Endothelial cell (in vitro differentiated cells): ENCODE measurements around the gene PARP3. TPM values are rescaled to one million over a fixed set of nuclear protein-coding genes. Genes with fewer than 3 reads are reported as not detected.
A peak's percentile ranks its signal among the peaks of the same experiment; 100 is the strongest.
"Not testable (repeated sequence)": the region's sequence is repeated elsewhere in the genome, so short reads cannot be mapped to it uniquely, and the experiment has no call there.

Experiments
- DNase-seq: peaks from one replicate; pipeline ENCODE4 v3.0.0; 2021; ENCODE audit warnings: low spot score
- H3K27ac Mint-ChIP-seq: one replicate; pipeline ENCODE4 v1.8.0; 2021; ENCODE audit warnings: mixed read lengths, inconsistent platforms; ENCODE audit not compliant: unreplicated experiment
- H3K27me3 Mint-ChIP-seq: one replicate; pipeline ENCODE4 v1.8.0; 2021; ENCODE audit warnings: mild to moderate bottlenecking, moderate library complexity, mixed read lengths, inconsistent platforms; ENCODE audit not compliant: unreplicated experiment
- H3K36me3 Mint-ChIP-seq: one replicate; pipeline ENCODE4 v1.8.0; 2021; ENCODE audit warnings: mild to moderate bottlenecking, low read depth, mixed read lengths, inconsistent platforms; ENCODE audit not compliant: unreplicated experiment
- H3K4me1 Mint-ChIP-seq: one replicate; pipeline ENCODE4 v1.8.0; 2021; ENCODE audit warnings: mild to moderate bottlenecking, mixed read lengths, inconsistent platforms; ENCODE audit not compliant: unreplicated experiment
- H3K4me3 Mint-ChIP-seq: one replicate; pipeline ENCODE4 v1.8.0; 2021; ENCODE audit warnings: mild to moderate bottlenecking, mixed read lengths, inconsistent platforms; ENCODE audit not compliant: unreplicated experiment
- H3K9me3 Mint-ChIP-seq: one replicate; pipeline ENCODE4 v1.8.0; 2021; ENCODE audit warnings: mixed read lengths, inconsistent platforms; ENCODE audit not compliant: unreplicated experiment
- CTCF ChIP-seq: fragments of 200-600 bp; sonication (generic); IDR thresholded peaks from one replicate; pipeline ENCODE4 v1.5.0; 2021; ENCODE audit warnings: antibody characterized with exemption; ENCODE audit not compliant: unreplicated experiment
- total RNA-seq: library from RNA; stranded (reverse); fragmentation: NEBNext Ultra II Directional; extraction: Animal tissue kit (Norgen Biotek cat#: 25700); gene quantifications from one replicate; pipeline ENCODE4 v1.2.1, GENCODE V29; 2021; ENCODE audit not compliant: unreplicated experiment

Gene PARP3
- total RNA-seq, 1 donor from 2014 or later = 4.6 TPM

- peaks cover 2% of the 10 kb centered on the region for H3K36me3 Mint-ChIP-seq
- peaks cover 14% of the 10 kb centered on the region for H3K4me1 Mint-ChIP-seq
- H3K9me3 Mint-ChIP-seq = no peaks in the 10 kb centered on the region
- no peak for DNase-seq
- no peak for TF ChIP-seq CTCF
- H3K27me3 Mint-ChIP-seq = peaks cover 6% of the 10 kb centered on the region
- no peak overlapping the region for H3K27ac Mint-ChIP-seq
- H3K4me3 Mint-ChIP-seq = no peak overlapping the region
These were observed 44.1 kb downstream of the PARP3 start for GRCh38 chr3:51986010-51986947.

DNA sequence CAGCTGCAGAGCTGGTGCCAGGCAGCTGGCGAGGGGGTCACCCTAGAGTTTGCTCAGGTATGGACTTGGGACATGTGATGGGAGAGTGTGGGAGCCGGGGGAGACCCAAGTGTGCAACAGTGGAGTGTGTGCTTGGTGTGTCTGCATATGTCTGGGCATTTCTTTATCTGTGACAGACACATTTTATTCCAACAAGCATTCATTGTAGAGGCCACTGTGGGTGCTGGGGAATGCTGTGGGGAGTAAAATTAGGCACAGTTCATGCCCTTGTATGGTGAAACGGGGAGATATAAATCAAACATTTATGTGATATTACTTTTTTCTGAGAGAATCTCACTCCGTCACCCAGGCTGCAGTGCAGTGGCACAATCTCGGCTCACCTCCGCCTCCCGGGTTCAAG lies 45.4 kb downstream of the PARP3 start:
- Mint-ChIP-seq H3K4me3 (no peak overlapping the region), H3K27me3 (peaks cover 5% of the 10 kb centered on the region), H3K9me3 (no peaks in the 10 kb centered on the region), H3K36me3 (peaks cover 7% of the 10 kb centered on the region), H3K27ac (no peak overlapping the region), H3K4me1 (peaks cover 11% of the 10 kb centered on the region)
- no peak for DNase-seq
- TF ChIP-seq CTCF = no peak

GRCh38 chr3:51988286-51989146 lies 46.4 kb downstream of the PARP3 start:
- Mint-ChIP-seq H3K9me3 (no peaks in the 10 kb centered on the region), H3K36me3 (peaks cover 8% of the 10 kb centered on the region), H3K27ac (no peak overlapping the region), H3K27me3 (peaks cover 5% of the 10 kb centered on the region), H3K4me3 (no peak overlapping the region), H3K4me1 (peaks cover 9% of the 10 kb centered on the region)
- no peak for TF ChIP-seq CTCF
- no peak for DNase-seq

DNA sequence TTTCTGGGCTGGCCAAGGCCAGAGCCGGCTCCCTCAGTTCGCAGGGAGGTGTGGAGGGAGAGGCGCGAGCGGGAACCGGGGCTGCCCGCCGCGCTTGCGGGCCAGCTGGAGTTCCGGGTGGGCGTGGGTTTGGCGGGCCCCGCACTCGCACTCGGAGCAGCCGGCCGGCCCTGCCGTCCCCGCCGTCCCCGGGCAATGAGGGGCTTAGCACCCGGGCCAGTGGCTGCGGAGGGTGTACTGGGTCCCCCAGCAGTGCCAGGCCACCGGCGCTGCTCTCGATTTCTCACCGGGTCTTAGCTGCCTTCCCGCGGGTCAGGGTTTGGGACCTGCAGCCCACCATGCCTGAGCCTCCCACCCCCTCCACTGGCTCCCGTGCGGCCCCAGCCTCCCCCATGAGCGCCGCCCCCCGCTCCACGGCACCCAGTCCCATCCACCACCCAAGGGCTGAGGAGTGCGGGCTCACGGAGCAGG lies 48.4 kb downstream of the PARP3 start:
- H3K4me1 Mint-ChIP-seq = peaks cover 20% of the 10 kb centered on the region
- H3K36me3 Mint-ChIP-seq = peaks cover 17% of the 10 kb centered on the region
- not testable (repeated sequence) for DNase-seq, H3K27me3 Mint-ChIP-seq, H3K27ac Mint-ChIP-seq, H3K4me3 Mint-ChIP-seq, H3K9me3 Mint-ChIP-seq

DNA sequence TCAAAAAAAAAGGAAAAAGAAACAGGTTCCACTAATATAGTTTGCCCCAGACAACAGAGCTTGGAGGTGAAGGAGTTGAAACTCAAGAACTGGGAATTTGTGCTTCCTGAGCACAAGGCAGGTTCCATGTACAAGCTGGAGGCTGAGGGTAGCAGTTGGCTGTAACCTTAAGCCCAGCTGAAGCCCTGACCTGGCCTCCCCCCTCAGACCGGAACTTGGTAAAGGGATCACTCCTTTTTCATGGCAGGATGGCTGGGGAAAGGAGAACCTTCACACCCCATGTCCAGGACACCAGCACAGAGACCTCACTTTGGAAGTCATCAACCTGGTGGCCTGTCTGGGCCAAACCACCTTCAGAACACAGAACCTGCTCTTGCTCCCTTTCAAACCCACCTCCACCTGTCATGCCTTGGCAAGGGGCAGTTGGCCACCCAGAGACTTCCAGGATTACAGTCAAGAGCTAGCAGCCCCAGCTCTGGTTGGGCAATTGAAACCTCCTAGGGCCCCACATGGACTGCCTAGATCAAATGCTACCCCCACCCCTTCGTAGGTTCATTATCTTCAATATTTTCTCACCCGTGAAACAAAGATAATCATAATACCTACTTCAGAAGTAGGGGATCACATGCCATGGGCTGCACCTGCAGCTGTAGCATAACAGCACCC lies 50.0 kb downstream of the PARP3 start:
- TF ChIP-seq CTCF = no peak
- peaks cover 24% of the 10 kb centered on the region for H3K4me1 Mint-ChIP-seq
- H3K27me3 Mint-ChIP-seq = peaks cover 9% of the 10 kb centered on the region
- H3K9me3 Mint-ChIP-seq = no peaks in the 10 kb centered on the region
- no peak for DNase-seq
- no peak overlapping the region for H3K27ac Mint-ChIP-seq
- peak overlapping the region; percentile 65 for H3K4me3 Mint-ChIP-seq
- peaks cover 17% of the 10 kb centered on the region for H3K36me3 Mint-ChIP-seq

DNA sequence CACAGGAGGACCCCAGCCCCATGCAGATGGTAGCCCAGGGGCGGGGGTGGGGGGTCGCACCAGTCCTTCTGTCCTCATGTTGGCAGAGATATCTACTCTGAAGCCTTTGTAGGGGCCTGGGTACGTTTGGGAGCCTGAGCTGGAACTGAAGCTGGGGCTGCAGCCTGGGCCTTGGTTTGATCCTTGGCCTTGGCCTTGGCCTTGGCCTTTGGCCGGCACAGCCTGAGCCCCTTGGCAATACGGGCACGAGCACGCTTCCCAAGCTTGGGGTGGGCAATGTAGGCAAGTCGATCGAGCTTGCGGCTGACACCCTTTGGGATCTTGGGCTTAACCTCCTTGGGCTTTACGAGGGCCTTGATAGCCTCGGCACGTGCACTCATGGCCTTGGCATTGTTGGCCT lies 51.5 kb downstream of the PARP3 start:
- Mint-ChIP-seq H3K4me1 (peaks cover 29% of the 10 kb centered on the region), H3K36me3 (peaks cover 17% of the 10 kb centered on the region), H3K27me3 (peaks cover 12% of the 10 kb centered on the region)
- H3K9me3 Mint-ChIP-seq, DNase-seq, H3K27ac Mint-ChIP-seq, H3K4me3 Mint-ChIP-seq: not testable (repeated sequence)
